GM13976 (cell line): Measurements from ENCODE around the gene SLC5A6.

Experiments used
- DNase-seq: peaks from one replicate; pipeline ENCODE4 v3.0.0; 2012; ENCODE audit warnings: low spot score
- in situ Hi-C: fragments of 300-500 bp; cut with MboI; formaldehyde crosslinking; loops from one replicate; pipeline ENCODE4 v1.12.0; 2022; ENCODE audit warnings: low sequenced_read_pairs, mixed read lengths, inconsistent platforms; ENCODE audit not compliant: unreplicated experiment
- TF ChIP-seq, protein P1 (sequence below): IDR thresholded peaks from 2 replicates; pipeline ENCODE4 v1.5.1; 2012; ENCODE audit warnings: borderline replicate concordance, mild to moderate bottlenecking; ENCODE audit not compliant: insufficient read depth; ENCODE audit errors: extremely low read depth, missing control alignments, control extremely low read depth

The SLC5A6 gene

DNA sequence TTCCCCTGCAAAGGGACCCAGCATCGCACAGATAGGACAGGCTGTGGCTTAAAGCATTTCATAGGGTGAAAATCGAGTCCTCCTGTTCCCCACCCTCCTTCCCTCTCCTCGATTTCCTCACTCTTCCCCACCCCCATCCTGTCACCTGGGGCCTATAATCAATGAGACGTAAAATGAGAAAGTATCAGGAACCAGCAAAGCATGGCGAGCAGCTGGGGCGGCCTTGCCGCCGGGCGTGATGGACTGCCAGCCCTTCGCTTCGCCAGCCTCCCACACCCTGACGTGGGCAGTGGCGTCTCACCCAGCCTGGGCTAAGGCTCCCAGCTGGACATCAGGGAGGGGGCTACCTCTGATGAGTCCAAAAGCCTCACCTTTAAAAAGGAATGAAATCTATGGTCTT lies 39.7 kb upstream of the SLC5A6 start:
- in situ Hi-C loops, result no loop called here
- DNase-seq, result no peak
- TF ChIP-seq, protein P1, sequence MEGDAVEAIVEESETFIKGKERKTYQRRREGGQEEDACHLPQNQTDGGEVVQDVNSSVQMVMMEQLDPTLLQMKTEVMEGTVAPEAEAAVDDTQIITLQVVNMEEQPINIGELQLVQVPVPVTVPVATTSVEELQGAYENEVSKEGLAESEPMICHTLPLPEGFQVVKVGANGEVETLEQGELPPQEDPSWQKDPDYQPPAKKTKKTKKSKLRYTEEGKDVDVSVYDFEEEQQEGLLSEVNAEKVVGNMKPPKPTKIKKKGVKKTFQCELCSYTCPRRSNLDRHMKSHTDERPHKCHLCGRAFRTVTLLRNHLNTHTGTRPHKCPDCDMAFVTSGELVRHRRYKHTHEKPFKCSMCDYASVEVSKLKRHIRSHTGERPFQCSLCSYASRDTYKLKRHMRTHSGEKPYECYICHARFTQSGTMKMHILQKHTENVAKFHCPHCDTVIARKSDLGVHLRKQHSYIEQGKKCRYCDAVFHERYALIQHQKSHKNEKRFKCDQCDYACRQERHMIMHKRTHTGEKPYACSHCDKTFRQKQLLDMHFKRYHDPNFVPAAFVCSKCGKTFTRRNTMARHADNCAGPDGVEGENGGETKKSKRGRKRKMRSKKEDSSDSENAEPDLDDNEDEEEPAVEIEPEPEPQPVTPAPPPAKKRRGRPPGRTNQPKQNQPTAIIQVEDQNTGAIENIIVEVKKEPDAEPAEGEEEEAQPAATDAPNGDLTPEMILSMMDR, result no peak

DNA sequence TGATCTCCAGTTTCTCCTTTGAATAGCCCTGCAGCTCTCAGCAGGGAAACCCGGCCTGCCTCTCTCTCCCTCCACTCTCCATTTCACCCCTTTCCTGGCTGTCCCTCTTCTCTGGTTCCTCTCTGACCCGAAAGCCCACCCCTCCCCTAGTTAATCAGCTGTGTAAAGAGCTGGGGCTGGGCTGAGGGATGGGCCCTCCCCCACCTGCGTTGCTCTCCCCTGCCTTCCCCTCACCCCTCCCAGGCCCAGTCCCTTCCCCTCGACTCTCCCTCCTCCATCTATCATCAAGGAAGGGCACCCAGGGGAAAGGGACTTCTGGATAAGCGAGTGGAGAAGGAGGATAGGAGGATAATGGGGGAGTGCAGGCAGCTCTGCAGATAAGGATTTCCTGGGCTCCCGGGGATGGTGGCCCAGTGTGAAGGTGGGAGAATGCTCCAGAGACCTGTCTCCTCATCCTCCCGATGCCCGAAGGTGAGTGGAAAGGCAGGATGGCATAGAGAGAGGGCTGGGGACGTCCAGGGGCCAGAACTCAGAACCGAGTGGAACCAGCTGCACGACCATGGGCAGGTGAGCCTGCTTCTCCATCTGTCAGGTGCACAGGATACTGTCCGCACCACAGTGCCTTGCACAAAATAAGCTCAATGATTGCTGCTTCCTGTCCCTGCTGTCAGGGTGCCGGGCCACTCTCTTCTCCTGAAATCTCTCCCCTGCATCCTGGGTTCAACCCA lies 38.7 kb upstream of the SLC5A6 start:
- in situ Hi-C loops, result no loop called here
- TF ChIP-seq, protein P1, result no peak
- DNase-seq, result no peak

DNA sequence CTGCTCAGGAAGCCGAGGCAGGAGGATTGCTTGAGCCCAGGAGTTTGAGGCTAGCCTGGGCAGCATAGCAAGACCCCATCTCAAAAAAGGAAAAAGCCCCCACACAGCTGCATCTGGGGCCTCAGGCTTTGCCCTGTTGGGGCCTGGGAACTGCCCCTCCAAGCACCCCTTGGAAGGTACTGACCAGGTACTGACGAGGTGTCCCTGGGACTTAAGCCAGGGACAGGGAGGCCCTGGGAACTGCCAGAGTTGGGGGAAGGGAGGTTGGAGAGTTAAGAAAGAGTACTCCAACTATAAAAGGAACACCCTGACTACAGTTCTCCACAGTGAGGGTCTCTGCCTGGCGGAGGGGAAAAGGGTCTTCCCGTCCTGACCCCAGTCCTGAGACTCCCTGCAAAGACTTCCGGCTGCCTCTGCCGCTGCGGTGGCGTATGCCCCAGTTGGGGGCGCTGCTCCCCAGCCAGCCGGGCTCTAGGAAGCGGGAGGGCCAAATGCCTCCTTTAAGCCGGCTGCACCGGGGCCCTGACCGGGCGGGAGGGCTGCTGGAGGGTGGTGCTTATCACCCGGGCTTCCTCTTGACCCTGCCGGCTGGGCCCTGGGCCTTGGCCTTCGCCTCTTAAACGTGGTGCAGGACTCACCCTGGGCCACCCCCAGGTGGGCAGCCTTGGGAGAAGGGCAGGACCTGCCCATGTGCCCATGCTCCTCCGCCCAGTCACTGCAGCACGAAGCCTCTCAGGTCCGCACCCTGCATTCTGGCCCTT lies 38.0 kb upstream of the SLC5A6 start:
- in situ Hi-C loops, result no loop called here
- DNase-seq, result peak; percentile 88
- TF ChIP-seq, protein P1, result peak; percentile 88

DNA sequence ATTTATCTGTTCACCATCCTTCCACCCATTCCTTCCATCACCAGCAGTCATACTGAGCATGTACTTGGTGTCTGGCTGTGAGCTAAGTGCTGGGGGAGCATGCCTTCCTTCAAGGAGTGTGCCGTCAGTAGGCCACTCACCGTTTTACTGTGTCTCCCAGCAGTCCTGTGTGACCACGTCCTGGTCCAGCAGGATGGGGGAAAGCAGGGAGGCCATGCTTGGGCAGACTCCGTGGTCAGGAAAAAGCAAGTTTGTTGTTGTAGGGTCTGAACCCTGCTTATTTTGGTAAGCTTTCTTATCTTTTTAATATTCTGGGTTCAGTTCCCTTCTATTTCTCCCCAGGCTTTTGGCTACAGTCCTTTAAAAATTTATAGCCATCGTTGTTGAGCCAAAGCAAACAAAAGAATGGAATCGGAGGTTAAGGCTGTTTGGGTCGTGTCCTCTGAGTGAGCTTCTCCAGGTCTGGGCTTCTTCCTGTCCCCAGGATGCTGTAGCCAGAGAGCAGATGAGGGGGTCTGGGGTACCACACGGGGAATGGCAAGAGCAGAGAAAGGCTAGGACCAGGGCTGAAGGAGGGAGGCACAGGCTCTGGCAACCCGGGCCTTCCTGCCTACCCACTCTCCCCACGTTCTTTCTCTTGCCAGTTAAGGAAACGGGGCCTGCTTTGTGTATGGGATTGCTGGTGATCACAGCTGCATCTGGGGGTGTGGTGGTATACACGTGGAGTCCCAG lies 37.3 kb upstream of the SLC5A6 start:
- in situ Hi-C loops, result no loop called here
- TF ChIP-seq, protein P1, result no peak
- DNase-seq, result no peak

DNA sequence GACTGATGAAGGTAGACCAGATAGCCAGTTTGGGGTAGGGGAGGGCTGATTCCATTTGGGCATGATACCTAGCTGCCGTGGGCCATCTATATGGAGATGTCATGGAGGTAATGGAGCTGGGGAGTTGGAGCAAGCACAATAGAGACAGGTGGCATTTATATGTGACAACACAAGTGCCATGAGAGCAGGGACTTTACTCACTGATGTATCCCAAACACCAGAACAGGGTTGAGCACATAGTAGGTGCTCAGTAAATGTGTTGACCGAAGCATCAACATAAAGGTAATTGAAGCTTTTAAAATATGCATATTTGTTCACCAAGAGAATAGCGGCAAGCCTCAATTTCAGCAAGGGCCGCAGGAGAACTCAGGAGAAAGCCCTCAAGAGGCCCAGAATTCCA lies 35.8 kb upstream of the SLC5A6 start:
- in situ Hi-C loops, result no loop called here
- DNase-seq, result no peak
- TF ChIP-seq, protein P1, result no peak

DNA sequence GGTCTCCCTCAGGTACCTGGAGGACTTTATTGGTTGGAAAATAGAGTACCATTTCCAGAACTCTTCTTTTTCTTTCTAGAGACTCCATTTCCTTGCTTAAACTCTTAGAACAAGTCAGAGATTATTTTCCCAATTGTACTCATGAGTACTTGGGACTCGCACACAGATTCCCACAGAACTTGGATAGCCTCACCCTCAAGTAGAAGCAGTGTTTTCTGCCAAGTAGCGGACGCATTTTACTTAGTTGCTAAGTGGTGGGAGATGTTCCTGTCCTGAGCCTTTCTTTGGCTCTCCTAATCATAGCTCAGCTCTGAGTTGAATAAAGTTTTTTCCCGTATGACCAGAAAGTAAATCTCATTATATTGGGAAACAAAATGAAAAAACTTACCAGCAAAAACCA lies 33.6 kb upstream of the SLC5A6 start:
- TF ChIP-seq, protein P1, result no peak
- no peak for DNase-seq
- in situ Hi-C loops, result no loop called here
